Prostate gland (tissue), 2 donors: ENCODE measurements around the gene E2F1.

Experiments
- POLR2A ChIP-seq: fragments of 450-650 bp; IDR thresholded peaks from one replicate; pipeline ENCODE4 v1.6.1; 2016; ENCODE audit warnings: antibody characterized with exemption, mild to moderate bottlenecking
- TF ChIP-seq, protein P1 (sequence below), 4 experiments: fragments of 200-600 bp in 2 of 4; fragments of 450-650 bp in 2 of 4; sonication (generic) in 2 of 4; IDR thresholded peaks; 1 replicate in 3 of 4; 2 replicates in 1 of 4; pipeline ENCODE4 v1.5.1; 2016 to 2019; ENCODE audit warnings: antibody characterized with exemption in 4 of 4, mild to moderate bottlenecking in 2 of 4, moderate library complexity in 2 of 4

DNA sequence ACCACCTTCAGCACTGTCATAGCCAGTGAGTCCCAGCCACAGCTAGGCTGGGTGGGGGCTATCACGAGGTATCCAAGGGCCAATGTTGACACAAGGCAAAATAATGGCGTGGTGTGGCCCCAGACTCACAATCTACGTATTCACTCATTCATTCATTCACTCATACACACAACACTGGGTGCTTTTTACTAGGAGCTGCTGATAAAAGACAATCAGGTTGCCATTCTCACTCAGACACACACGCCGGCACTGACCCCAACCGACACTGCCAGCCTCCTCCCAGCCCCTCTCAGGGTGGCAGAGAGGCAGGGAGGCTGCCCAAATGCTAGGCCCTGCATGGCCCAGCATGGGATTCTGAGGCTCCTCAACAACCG lies 25.5 kb downstream of the E2F1 start:
- TF ChIP-seq, protein P1, sequence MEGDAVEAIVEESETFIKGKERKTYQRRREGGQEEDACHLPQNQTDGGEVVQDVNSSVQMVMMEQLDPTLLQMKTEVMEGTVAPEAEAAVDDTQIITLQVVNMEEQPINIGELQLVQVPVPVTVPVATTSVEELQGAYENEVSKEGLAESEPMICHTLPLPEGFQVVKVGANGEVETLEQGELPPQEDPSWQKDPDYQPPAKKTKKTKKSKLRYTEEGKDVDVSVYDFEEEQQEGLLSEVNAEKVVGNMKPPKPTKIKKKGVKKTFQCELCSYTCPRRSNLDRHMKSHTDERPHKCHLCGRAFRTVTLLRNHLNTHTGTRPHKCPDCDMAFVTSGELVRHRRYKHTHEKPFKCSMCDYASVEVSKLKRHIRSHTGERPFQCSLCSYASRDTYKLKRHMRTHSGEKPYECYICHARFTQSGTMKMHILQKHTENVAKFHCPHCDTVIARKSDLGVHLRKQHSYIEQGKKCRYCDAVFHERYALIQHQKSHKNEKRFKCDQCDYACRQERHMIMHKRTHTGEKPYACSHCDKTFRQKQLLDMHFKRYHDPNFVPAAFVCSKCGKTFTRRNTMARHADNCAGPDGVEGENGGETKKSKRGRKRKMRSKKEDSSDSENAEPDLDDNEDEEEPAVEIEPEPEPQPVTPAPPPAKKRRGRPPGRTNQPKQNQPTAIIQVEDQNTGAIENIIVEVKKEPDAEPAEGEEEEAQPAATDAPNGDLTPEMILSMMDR (IDR thresholded peaks at IDR 0.05) = no peak
- TF ChIP-seq POLR2A = no peak
